Neural cell (in vitro differentiated cells): ENCODE data around the gene CD14. TPM values are rescaled to one million over a fixed set of nuclear protein-coding genes. Genes with fewer than 3 reads are reported as not detected.

Source experiments
- H2AFZ ChIP-seq: fragments of 200-600, 300-800 bp; sonication (generic), shearing (Covaris generic); 2 replicates; pipeline ENCODE4 v1.6.0; 2014; ENCODE audit warnings: low read depth, mild to moderate bottlenecking, antibody characterized with exemption, low read length, moderate library complexity
- H3F3A ChIP-seq: fragments of 200-600 bp; shearing (Covaris generic); 2 replicates; pipeline ENCODE4 v1.6.1; 2016; ENCODE audit warnings: mild to moderate bottlenecking, moderate library complexity, mixed read lengths, antibody characterized with exemption, low read length; ENCODE audit not compliant: insufficient read depth, poor library complexity, severe bottlenecking
- H3K27ac ChIP-seq: fragments of 200-600, 300-800 bp; sonication (generic), shearing (Covaris generic); 2 replicates; pipeline ENCODE4 v1.5.1; 2014; ENCODE audit warnings: mild to moderate bottlenecking, low read length, moderate library complexity
- H3K27me3 ChIP-seq: fragments of 300-800, 200-600 bp; sonication (generic), shearing (Covaris generic); 2 replicates; pipeline ENCODE4 v1.6.0; 2014; ENCODE audit warnings: mild to moderate bottlenecking, low read depth, low read length, moderate library complexity; ENCODE audit not compliant: insufficient read depth
- H3K36me3 ChIP-seq: fragments of 300-800, 200-600 bp; sonication (generic), shearing (Covaris generic); 2 replicates; pipeline ENCODE4 v1.5.1; 2014; ENCODE audit warnings: mild to moderate bottlenecking, antibody characterized with exemption, low read length, moderate library complexity; ENCODE audit not compliant: insufficient read depth
- H3K4me2 ChIP-seq: fragments of 300-800, 200-600 bp; sonication (generic), shearing (Covaris generic); 2 replicates; pipeline ENCODE4 v1.6.0; 2014; ENCODE audit warnings: mild to moderate bottlenecking, low read length
- H3K4me3 ChIP-seq: fragments of 300-800, 200-600 bp; sonication (generic), shearing (Covaris generic); 2 replicates; pipeline ENCODE4 v1.5.1; 2014; ENCODE audit warnings: mild to moderate bottlenecking, low read length, moderate library complexity
- H3K79me2 ChIP-seq: fragments of 200-600 bp; shearing (Covaris generic); replicated peaks from 2 replicates; pipeline ENCODE4 v1.6.0; 2014; ENCODE audit warnings: mild to moderate bottlenecking, low read length, moderate library complexity; ENCODE audit not compliant: insufficient read depth
- H3K9ac ChIP-seq: fragments of 300-800, 200-600 bp; sonication (generic), shearing (Covaris generic); 2 replicates; pipeline ENCODE4 v1.6.1; 2016; ENCODE audit warnings: mild to moderate bottlenecking, low read length, mixed read lengths
- H3K9me2 ChIP-seq: fragments of 200-600 bp; shearing (Covaris generic); 2 replicates; pipeline ENCODE4 v1.6.1; 2016; ENCODE audit warnings: mild to moderate bottlenecking, low read length, mixed read lengths; ENCODE audit not compliant: insufficient read depth
- H3K9me3 ChIP-seq: fragments of 200-600, 300-800 bp; sonication (generic), shearing (Covaris generic); 2 replicates; pipeline ENCODE4 v1.6.1; 2016; ENCODE audit warnings: mild to moderate bottlenecking, mixed run types, low read length, moderate library complexity, mixed read lengths
- H4K20me1 ChIP-seq: fragments of 200-600 bp; shearing (Covaris generic); 2 replicates; pipeline ENCODE4 v1.6.1; 2016; ENCODE audit warnings: mild to moderate bottlenecking, mixed run types; ENCODE audit not compliant: insufficient read depth
- EP300 ChIP-seq: fragments of 450-650 bp; conservative IDR thresholded peaks from 2 replicates; pipeline ENCODE4 v1.6.1; 2014; ENCODE audit warnings: antibody characterized with exemption, mild to moderate bottlenecking, moderate library complexity; ENCODE audit not compliant: poor library complexity, severe bottlenecking
- EZH2 ChIP-seq: fragments of 200-600, 300-800 bp; shearing (Covaris generic), sonication (generic); IDR thresholded peaks from 2 replicates; pipeline ENCODE4 v1.6.1; 2014; ENCODE audit warnings: antibody characterized with exemption, low read length, borderline replicate concordance, mild to moderate bottlenecking; ENCODE audit not compliant: insufficient read depth, poor library complexity, severe bottlenecking
- MXI1 ChIP-seq: fragments of 450-650 bp; conservative IDR thresholded peaks from 2 replicates; pipeline ENCODE4 v1.6.1; 2014; ENCODE audit warnings: antibody characterized with exemption, mild to moderate bottlenecking; ENCODE audit not compliant: poor library complexity, severe bottlenecking
- POLR2AphosphoS5 ChIP-seq: IDR thresholded peaks from 2 replicates; pipeline ENCODE4 v1.6.1; 2012
- RAD21 ChIP-seq: fragments of 450-650 bp; conservative IDR thresholded peaks from 2 replicates; pipeline ENCODE4 v1.6.1; 2014; ENCODE audit warnings: antibody characterized with exemption, mild to moderate bottlenecking, moderate library complexity
- SMC3 ChIP-seq: fragments of 450-650 bp; conservative IDR thresholded peaks from 2 replicates; pipeline ENCODE4 v1.6.1; 2014; ENCODE audit warnings: antibody characterized with exemption, mild to moderate bottlenecking, moderate library complexity; ENCODE audit not compliant: poor library complexity
- TAF1 ChIP-seq: IDR thresholded peaks from 2 replicates; pipeline ENCODE4 v1.6.1; 2012; ENCODE audit warnings: low read depth
- polyA plus RNA-seq: library from polyadenylated mRNA; depleted of rRNA; stranded (reverse); fragments of >200 nt; gene quantifications from 2 replicates; pipeline ENCODE4 v1.2.3, GENCODE V29; 2014
- TF ChIP-seq, protein P1 (sequence below): fragments of 450-650 bp; IDR thresholded peaks from 2 replicates; pipeline ENCODE4 v1.5.1; 2014; ENCODE audit warnings: antibody characterized with exemption, mild to moderate bottlenecking, moderate library complexity; ENCODE audit not compliant: poor library complexity, severe bottlenecking
- TF ChIP-seq, protein P2 (sequence below): IDR thresholded peaks from 2 replicates; pipeline ENCODE4 v1.6.1; 2012; ENCODE audit warnings: borderline replicate concordance

The CD14 gene
- polyA plus RNA-seq, 1 donor from 2014 or later, result 1.5 TPM

DNA sequence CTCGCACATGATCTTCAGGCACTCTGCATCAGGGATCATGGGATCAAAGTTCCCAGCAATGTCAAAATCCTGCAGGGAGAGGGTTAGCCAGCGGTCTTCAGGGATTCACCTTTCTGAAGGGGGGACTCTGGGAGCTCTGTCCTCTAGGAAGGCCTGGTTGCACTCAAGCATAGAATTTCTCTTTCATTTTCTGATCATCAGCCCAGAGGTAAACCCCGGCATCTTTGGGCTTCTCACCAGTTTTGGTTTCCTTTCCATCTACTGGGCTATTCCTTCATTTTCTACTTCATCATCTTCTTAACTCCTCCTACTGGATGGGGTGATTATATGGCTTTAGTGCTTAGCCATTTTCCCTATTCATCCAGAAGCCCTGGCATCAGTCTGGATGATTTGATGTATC, 45.0 kb upstream of the CD14 start:
- H3F3A ChIP-seq, result no peaks in the 10 kb centered on the region
- no peaks in the 10 kb centered on the region for H3K9me3 ChIP-seq
- no peaks in the 10 kb centered on the region for H3K79me2 ChIP-seq
- no peak overlapping the region for H3K4me3 ChIP-seq
- TF ChIP-seq MXI1 (no peak), EZH2 (no peak), EP300 (no peak), POLR2AphosphoS5 (no peak), SMC3 (no peak), TAF1 (no peak), RAD21 (no peak)
- TF ChIP-seq, protein P1, sequence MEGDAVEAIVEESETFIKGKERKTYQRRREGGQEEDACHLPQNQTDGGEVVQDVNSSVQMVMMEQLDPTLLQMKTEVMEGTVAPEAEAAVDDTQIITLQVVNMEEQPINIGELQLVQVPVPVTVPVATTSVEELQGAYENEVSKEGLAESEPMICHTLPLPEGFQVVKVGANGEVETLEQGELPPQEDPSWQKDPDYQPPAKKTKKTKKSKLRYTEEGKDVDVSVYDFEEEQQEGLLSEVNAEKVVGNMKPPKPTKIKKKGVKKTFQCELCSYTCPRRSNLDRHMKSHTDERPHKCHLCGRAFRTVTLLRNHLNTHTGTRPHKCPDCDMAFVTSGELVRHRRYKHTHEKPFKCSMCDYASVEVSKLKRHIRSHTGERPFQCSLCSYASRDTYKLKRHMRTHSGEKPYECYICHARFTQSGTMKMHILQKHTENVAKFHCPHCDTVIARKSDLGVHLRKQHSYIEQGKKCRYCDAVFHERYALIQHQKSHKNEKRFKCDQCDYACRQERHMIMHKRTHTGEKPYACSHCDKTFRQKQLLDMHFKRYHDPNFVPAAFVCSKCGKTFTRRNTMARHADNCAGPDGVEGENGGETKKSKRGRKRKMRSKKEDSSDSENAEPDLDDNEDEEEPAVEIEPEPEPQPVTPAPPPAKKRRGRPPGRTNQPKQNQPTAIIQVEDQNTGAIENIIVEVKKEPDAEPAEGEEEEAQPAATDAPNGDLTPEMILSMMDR, result no peak
- TF ChIP-seq, protein P2, sequence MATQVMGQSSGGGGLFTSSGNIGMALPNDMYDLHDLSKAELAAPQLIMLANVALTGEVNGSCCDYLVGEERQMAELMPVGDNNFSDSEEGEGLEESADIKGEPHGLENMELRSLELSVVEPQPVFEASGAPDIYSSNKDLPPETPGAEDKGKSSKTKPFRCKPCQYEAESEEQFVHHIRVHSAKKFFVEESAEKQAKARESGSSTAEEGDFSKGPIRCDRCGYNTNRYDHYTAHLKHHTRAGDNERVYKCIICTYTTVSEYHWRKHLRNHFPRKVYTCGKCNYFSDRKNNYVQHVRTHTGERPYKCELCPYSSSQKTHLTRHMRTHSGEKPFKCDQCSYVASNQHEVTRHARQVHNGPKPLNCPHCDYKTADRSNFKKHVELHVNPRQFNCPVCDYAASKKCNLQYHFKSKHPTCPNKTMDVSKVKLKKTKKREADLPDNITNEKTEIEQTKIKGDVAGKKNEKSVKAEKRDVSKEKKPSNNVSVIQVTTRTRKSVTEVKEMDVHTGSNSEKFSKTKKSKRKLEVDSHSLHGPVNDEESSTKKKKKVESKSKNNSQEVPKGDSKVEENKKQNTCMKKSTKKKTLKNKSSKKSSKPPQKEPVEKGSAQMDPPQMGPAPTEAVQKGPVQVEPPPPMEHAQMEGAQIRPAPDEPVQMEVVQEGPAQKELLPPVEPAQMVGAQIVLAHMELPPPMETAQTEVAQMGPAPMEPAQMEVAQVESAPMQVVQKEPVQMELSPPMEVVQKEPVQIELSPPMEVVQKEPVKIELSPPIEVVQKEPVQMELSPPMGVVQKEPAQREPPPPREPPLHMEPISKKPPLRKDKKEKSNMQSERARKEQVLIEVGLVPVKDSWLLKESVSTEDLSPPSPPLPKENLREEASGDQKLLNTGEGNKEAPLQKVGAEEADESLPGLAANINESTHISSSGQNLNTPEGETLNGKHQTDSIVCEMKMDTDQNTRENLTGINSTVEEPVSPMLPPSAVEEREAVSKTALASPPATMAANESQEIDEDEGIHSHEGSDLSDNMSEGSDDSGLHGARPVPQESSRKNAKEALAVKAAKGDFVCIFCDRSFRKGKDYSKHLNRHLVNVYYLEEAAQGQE, result no peak
- peaks cover 20% of the 10 kb centered on the region for H3K36me3 ChIP-seq
- no peaks in the 10 kb centered on the region for H3K9me2 ChIP-seq
- H3K27me3 ChIP-seq, result no peaks in the 10 kb centered on the region
- no peak overlapping the region for H3K27ac ChIP-seq
- H2AFZ ChIP-seq, result no peak overlapping the region
- H4K20me1 ChIP-seq, result no peaks in the 10 kb centered on the region
- no peak overlapping the region for H3K9ac ChIP-seq
- H3K4me2 ChIP-seq, result no peak overlapping the region

DNA sequence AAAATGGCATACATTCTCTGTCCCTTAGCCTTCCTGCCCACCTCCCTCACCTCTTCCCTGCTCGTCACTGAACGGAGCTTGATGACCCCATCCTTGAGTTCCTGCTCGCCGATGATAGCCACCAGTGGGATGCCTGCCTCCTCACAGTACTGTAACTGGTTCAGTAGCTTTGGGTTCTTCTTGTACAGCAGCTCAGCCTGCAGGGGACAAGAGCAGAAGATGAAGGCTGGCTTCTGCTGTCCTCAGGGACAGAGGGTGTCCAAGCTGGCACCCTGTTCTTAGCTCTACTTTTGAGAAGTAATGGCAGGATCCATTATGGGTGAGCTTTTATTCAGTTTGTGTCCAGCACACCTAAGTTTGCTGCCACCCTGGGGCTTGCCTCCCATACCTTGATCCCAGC, 41.7 kb upstream of the CD14 start:
- Histone ChIP-seq H3F3A (no peaks in the 10 kb centered on the region), H4K20me1 (no peaks in the 10 kb centered on the region), H3K27me3 (no peaks in the 10 kb centered on the region), H2AFZ (no peak overlapping the region), H3K27ac (no peak overlapping the region), H3K4me2 (no peak overlapping the region), H3K36me3 (peaks cover 20% of the 10 kb centered on the region), H3K4me3 (no peak overlapping the region), H3K79me2 (no peaks in the 10 kb centered on the region), H3K9ac (no peak overlapping the region), H3K9me2 (no peaks in the 10 kb centered on the region), H3K9me3 (no peaks in the 10 kb centered on the region)
- TF ChIP-seq TAF1 (no peak), RAD21 (no peak), MXI1 (no peak), EP300 (no peak), SMC3 (no peak), EZH2 (no peak), POLR2AphosphoS5 (no peak)
- TF ChIP-seq, protein P2, result no peak
